Non-pigmented ciliary epithelial cell (primary cell): ENCODE data around the gene PTPRM.

Experiments used
- DNase-seq: peaks from one replicate; pipeline ENCODE4 v3.0.0-alpha.2; 2010; ENCODE audit warnings: low read depth

PTPRM gene

DNA sequence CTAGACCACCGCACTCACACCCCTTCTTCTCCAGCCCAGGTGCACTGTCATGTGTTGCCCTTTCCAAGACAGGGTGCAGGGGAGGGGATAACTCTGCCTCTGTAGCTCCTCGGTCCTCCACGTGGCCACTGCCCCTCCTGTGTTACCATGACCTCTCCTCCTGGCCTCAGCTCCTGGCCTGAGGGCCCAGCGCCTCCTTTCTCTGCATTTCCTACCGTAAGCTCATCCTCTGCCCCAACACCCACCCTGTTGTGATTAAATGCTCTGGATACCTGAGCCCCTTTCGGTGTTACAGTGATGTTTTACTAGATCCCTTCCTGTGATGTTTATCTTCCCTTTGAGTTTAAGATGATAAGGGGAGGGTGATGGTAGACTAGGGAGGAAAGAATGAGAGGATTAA lies 242.3 kb downstream of the PTPRM start:
- DNase-seq = no peak

DNA sequence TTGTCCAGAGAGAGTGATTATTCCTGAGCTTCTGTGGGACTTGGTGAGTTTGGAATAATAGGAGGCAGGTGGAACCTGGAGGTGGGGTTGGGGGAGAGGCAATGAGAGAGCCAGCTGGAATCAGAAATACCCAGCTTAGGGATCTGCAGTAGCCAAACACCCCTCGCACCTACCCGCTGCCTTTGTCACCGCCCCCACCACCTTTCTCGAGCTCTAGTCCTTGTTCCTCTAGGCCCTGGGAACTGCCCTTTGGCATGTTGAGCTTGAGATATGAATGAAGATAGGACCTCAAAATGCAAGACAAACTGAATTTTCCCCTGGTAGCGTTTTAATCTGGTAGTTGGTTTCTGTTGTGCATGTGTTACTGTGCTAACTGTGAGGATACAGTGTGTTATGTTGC lies 242.9 kb downstream of the PTPRM start:
- DNase-seq = no peak

GRCh38 chr18:7812431-7813063 lies 245.4 kb downstream of the PTPRM start:
- peak; percentile 41 for DNase-seq

DNA sequence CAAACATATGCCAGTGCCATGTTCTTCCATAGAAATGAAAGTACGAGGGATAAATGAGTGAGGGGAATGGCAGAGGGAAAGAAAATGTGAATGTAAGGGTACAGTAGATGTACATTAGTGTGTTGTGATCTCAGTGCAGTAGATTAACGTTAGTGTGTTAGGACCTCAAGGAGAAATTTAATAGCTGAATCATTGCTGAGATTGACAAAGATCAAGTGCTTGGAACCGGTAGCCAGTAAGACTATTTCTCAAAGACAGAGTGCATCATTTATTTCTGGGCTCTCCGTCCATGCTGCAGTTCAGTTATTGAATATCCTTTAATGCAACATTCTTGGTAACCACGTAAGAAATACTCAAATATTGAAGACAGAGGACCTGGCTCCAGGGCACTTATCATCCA lies 246.0 kb downstream of the PTPRM start:
- DNase-seq = no peak

GRCh38 chr18:7814754-7815315 lies 247.7 kb downstream of the PTPRM start:
- DNase-seq = no peak

- DNase-seq = no peak
These were observed 248.7 kb downstream of the PTPRM start for GRCh38 chr18:7815787-7816186.

DNA sequence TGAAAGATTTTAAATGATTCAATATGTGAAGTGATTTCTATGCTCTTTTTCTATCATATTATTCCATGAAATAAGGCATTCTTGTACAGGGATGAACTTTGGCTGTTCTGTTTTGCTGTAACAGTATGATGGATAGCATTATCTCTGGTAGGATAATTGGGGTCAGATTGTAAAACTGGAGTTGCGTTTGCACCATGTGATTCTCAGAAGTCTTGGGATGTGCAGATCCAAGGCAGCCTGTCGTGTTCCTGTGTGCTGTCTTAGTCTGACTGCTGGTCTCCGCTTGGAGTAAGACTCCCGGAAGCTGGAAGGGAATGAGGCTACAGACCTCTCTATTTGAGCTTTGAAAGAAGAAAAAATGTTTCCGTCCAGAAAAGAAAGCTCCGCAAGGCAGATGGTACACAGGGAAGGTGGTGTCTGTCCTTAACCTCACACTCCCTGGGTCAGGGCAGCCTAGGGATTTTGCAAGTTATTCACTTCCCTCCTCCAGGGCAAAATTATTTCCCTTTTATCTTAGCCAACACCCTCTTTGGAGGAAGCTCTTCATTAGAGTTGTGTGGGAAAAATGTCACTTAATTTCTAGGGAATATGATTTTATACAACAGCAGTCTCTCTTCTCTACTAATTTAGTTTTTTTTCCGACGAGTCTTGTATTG lies 250.6 kb downstream of the PTPRM start:
- DNase-seq = no peak

GRCh38 chr18:7821784-7822183 lies 254.7 kb downstream of the PTPRM start:
- no peak for DNase-seq

- no peak for DNase-seq
These were observed 255.6 kb downstream of the PTPRM start for GRCh38 chr18:7822435-7823331.

DNA sequence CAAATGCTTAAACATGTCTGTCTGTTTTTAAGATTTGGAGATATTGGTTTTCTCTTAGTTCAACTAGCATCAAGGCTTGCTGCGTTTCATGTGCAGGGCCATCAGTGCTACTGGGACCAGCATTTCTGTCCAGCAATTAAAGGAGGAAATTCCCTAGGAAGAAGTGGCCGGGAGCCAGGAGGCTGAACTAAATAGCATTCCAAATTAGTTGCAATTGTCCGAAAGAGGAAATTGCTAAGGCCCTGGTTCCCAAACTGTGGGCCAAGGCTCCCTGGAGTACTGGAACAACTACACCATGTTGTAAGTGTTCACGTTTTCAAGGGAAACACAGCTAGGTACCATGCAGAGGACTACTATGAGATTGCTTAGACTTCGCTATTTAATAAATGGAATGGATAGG lies 257.9 kb downstream of the PTPRM start:
- no peak for DNase-seq

DNA sequence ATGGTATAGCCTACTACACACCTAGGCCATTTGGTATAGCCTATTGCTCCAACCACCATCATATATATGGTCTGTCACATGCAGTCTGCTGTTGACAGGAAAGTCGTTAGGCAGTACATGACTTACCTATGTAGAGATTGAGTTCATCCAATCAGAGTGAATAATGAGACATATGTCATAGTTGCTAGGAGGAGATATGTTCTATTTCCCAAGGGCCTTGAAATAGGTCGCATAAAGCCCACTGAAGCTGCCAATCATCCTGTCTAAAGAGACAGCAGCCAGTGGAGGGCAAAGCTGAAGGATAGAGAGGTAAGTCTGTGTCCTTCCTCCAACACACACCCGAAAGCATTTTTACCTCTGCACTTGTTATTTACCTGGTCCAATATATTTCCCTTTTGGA lies 263.4 kb downstream of the PTPRM start:
- DNase-seq = no peak

GRCh38 chr18:7839548-7839947 lies 272.4 kb downstream of the PTPRM start:
- no peak for DNase-seq

- no peak for DNase-seq
These were observed 273.3 kb downstream of the PTPRM start for GRCh38 chr18:7840411-7840810.

GRCh38 chr18:7844017-7844416 lies 276.9 kb downstream of the PTPRM start:
- DNase-seq = no peak

GRCh38 chr18:7844418-7844817 lies 277.3 kb downstream of the PTPRM start:
- DNase-seq = no peak

DNA sequence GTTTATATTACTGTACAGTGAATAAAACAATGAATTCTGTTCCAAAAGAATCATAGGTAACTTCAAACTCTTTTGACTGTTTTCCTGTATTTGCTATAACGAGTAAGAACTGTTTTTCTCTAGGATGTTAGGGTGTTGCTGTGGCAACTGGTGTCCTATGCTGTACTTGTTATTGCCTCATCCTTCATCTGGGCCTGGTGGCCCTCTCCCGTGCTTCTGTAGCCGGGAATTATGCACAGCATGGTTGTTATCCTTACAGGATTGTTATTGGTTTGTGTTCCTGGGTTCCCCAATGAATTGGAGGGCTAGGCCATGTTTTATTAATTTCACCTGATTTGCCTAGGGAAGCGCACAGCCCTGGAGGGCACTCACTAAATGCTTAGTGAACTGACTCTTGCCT lies 279.2 kb downstream of the PTPRM start:
- no peak for DNase-seq

DNA sequence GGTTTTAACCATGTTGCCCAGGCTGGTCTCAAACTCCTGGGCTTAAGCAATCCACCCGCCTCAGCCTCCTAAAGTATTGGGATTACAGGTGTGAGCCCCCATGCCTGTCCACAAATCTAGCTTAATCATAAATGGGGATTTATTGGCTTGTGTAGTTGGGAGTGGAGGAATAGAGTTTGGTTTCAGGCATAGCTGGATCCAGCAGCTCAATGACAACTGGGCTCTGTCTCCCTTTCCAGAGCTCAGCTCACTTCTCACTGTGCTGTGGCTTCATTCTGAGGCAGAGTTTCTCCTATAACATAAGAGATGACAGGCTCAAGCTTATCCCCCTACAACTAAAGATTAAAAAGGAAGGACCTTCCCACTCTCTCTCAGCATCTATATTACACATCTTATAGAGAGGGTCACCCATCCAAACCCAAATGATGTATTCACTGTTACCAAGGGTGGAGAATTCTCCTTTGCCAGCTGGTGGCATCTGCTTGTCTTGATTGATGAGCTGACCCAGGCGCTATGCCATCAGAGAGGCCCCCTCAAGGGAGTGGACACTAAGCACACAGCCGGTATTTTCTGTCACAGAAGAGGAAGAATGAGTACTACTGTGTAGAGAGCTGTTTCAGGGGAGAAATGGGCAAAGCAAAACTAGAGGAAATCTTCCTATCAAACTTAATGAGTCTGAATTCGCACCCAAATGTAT lies 280.4 kb downstream of the PTPRM start:
- no peak for DNase-seq

- DNase-seq = no peak
These were observed 280.9 kb downstream of the PTPRM start for GRCh38 chr18:7848054-7848412.

DNA sequence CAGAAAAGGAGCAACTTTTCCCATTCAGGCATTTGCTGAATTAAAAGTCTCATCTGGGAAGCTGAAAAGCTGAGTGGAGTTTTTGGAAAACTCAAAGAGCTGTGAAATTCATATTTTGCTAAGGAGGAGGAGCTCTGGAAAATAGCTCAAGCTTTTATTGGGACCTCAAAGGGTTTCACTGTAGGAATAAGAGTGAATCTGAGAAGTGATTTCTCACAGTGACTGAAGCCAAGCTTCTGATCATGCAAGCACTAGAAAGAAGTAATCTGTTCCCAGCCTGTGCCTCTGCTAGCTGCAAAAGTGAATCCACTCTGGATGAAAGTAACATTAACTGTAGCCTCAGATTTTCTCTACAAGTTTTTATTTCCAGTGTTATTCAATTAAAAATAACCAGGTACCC lies 283.3 kb downstream of the PTPRM start:
- DNase-seq = no peak

DNA sequence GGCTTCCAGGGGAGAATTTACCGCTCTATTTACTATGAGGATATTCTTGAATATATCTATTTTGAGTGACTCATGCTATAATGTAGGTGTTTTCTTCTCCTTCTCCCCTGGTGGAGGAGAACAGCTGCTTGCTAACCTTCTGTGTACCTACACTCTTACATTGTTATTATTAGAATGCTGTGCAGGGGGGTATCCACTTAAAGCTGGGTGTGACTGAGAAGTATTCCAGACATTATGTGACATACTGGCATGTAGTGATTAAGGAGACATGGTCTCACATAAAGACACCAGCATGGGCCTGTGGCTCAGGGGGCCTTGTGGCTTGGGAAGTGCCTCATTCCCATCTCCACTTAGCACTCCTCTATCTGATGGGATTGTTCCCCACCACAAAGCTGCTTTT lies 287.9 kb downstream of the PTPRM start:
- no peak for DNase-seq

DNA sequence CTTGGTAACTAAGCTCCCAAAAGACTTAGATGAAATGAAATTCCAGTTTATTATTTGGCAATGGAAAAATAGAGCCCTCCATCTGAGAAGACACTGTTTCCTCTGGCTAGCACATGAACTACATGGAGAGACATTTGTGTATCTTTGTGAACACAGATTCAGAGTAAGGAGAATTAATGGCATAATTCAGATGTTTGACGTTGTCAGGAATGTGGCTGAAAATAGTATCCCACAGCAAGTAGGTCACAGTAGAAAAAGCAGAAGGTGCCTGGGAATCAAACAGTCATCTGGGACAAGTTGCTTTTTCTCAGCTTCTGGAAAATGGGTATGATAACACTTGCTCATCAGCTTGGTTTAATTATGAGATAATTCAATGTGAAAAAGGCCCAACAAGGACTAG lies 288.6 kb downstream of the PTPRM start:
- no peak for DNase-seq

- no peak for DNase-seq
These were observed 289.0 kb downstream of the PTPRM start for GRCh38 chr18:7856116-7856515.
